Measurements from ENCODE around the gene PSORS1C1. TPM values are rescaled to one million over a fixed set of nuclear protein-coding genes. Genes with fewer than 3 reads are reported as not detected.
A peak's percentile ranks its signal among the peaks of the same experiment; 100 is the strongest.

The PSORS1C1 gene
- total and polyA plus RNA-seq, 2 donors (not counting 1 experiment from before 2014, with no cell fraction given), result 0.40 to 0.66 TPM

DNA sequence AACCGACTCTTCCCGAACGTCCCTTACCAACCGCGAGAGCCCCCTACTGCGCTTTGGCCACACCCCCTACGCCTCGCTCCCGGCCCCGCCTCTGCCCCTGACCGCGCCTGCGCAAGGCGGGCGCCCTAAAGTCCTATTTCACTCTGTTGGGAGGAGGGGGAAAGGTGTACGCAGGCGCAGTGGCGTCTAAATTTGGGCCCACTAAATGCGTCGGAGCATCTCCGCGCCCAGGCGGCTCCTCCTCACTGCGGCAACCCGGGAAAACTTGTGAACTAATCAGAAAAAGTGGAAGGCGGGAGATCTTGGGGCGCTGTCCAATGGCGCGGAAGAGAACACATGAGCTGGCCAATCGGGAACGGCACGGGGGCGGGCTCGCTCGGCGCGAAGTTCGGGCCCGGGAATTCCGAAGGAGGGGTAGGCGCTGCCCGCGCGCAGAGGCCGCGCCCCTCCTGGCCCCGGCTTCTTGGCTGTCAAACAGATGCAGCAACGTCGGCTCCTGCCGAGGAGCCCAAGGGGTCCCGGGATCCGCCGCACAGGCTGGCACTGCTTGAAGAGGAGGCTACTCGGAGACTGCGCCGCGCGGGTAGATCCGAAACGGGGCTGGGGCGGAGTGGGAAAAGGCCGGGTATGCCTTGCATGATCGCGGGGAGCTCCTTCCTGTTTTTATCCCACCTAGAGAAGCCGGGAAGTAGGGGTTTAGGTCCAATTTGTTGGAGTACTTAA is 43.7 kb downstream of the PSORS1C1 start, which contains the start of gene TCF19:
Gene TCF19, plus strand, starts transcription at position 450 of the 723 bp plus-strand sequence. CDS start 881 bp downstream, outside the sequence.
- H3K9me3 ChIP-seq (ENCODE audit: control insufficient read depth, insufficient read depth, low read depth, low read length), result no peaks in the 10 kb centered on the region
- H3K27ac ChIP-seq (ENCODE audit: insufficient read depth, low read length), result peak within 1 kb of the TSS; percentile 76
- no peaks in the 10 kb centered on the region for H3K27me3 ChIP-seq (ENCODE audit: control insufficient read depth, insufficient read depth, low read length)
- peaks cover 23% of the 10 kb centered on the region for H3K79me2 ChIP-seq (ENCODE audit: control insufficient read depth, insufficient read depth, low read length)
- peaks cover 11% of the 10 kb centered on the region for H3K4me1 ChIP-seq (ENCODE audit: control insufficient read depth, extremely low read depth, insufficient read depth, low read length)
- TF ChIP-seq CTCF (conservative IDR thresholded peaks at IDR 0.05 in 1 of 2, IDR thresholded peaks at IDR 0.05 in 1 of 2; ENCODE audit: low read depth in 1 of 2, low read length in 2 of 2) (no peak), EZH2 (IDR thresholded peaks at IDR 0.05; ENCODE audit: low read length, missing control alignments) (no peak)
- peak within 1 kb of the TSS; percentile 99 for H3K4me2 ChIP-seq (ENCODE audit: extremely low read depth, insufficient read depth, low read length)
- H3K4me3 ChIP-seq (replicated peaks in 1 of 4; ENCODE audit: control extremely low read depth in 1 of 4, insufficient read depth in 1 of 4, low read depth in 3 of 4, low read length in 4 of 4), result peak within 1 kb of the TSS; percentile 86 to 95 (median 92)
- H2AFZ ChIP-seq (ENCODE audit: low read length), result peak within 1 kb of the TSS; percentile 90
- DNase-seq (ENCODE audit: low read depth in 2 of 2), result peak; percentile 97 to 99
- H3K36me3 ChIP-seq (ENCODE audit: control insufficient read depth, insufficient read depth, low read length), result peaks cover 5% of the 10 kb centered on the region
- peak within 1 kb of the TSS; percentile 82 for H3K9ac ChIP-seq (ENCODE audit: insufficient read depth, low read length)
- H4K20me1 ChIP-seq (ENCODE audit: control insufficient read depth, extremely low read depth, insufficient read depth, low read length), result no peaks in the 10 kb centered on the region

GRCh38 chr6:31158863-31159855 is 44.6 kb downstream of the PSORS1C1 start:
- Histone ChIP-seq H3K36me3 (ENCODE audit: control insufficient read depth, insufficient read depth, low read length) (peaks cover 5% of the 10 kb centered on the region), H3K9me3 (ENCODE audit: control insufficient read depth, insufficient read depth, low read depth, low read length) (no peaks in the 10 kb centered on the region), H4K20me1 (ENCODE audit: control insufficient read depth, extremely low read depth, insufficient read depth, low read length) (no peaks in the 10 kb centered on the region), H3K4me3 (replicated peaks in 1 of 4; ENCODE audit: control extremely low read depth in 1 of 4, insufficient read depth in 1 of 4, low read depth in 3 of 4, low read length in 4 of 4) (peak overlapping the region; percentile 86 to 95 (median 92)), H2AFZ (ENCODE audit: low read length) (peak overlapping the region; percentile 90), H3K9ac (ENCODE audit: insufficient read depth, low read length) (peak overlapping the region; percentile 70), H3K27ac (ENCODE audit: insufficient read depth, low read length) (peak overlapping the region; percentile 71), H3K79me2 (ENCODE audit: control insufficient read depth, insufficient read depth, low read length) (peaks cover 23% of the 10 kb centered on the region), H3K27me3 (ENCODE audit: control insufficient read depth, insufficient read depth, low read length) (no peaks in the 10 kb centered on the region), H3K4me2 (ENCODE audit: extremely low read depth, insufficient read depth, low read length) (peak overlapping the region; percentile 97), H3K4me1 (ENCODE audit: control insufficient read depth, extremely low read depth, insufficient read depth, low read length) (peaks cover 11% of the 10 kb centered on the region)
- peak; percentile 15 to 25 for DNase-seq (ENCODE audit: low read depth in 2 of 2)
- TF ChIP-seq CTCF (conservative IDR thresholded peaks at IDR 0.05 in 1 of 2, IDR thresholded peaks at IDR 0.05 in 1 of 2; ENCODE audit: low read depth in 1 of 2, low read length in 2 of 2) (no peak), EZH2 (IDR thresholded peaks at IDR 0.05; ENCODE audit: low read length, missing control alignments) (no peak)
